Measurements from ENCODE around the gene INSC. TPM values are rescaled to one million over a fixed set of nuclear protein-coding genes. Genes with fewer than 3 reads are reported as not detected.

The INSC gene
- total RNA-seq, 6 experiments from 2014 or later, result 0.15 to 0.44 (median 0.43) TPM; not detected in 3

- DNase-seq (no peak), ATAC-seq (no peak)
- Histone ChIP-seq H3K27me3 (no peaks in the 10 kb centered on the region), H3K36me3 (no peaks in the 10 kb centered on the region), H3K4me3 (no peak overlapping the region), H3K4me1 (no peaks in the 10 kb centered on the region), H3K9me3 (no peaks in the 10 kb centered on the region), H3K27ac (no peak overlapping the region)
- TF ChIP-seq CTCF (IDR thresholded peaks at IDR 0.05) (no peak), POLR2A (IDR thresholded peaks at IDR 0.05) (no peak)
- intact Hi-C loops (cut with DNase I), result no loop called here
These were observed 165.7 kb downstream of the INSC start for GRCh38 chr11:15280393-15280792.

GRCh38 chr11:15282754-15283153 lies 168.0 kb downstream of the INSC start:
- no peak overlapping the region for H3K27ac ChIP-seq
- intact Hi-C loops (cut with DNase I), result no loop called here
- ATAC-seq, result no peak

GRCh38 chr11:15286465-15286864 lies 171.7 kb downstream of the INSC start:
- Histone ChIP-seq H3K4me1 (no peaks in the 10 kb centered on the region), H3K36me3 (no peaks in the 10 kb centered on the region), H3K27ac (no peak overlapping the region), H3K27me3 (no peaks in the 10 kb centered on the region), H3K9me3 (no peaks in the 10 kb centered on the region), H3K4me3 (no peak overlapping the region)
- DNase-seq (no peak), ATAC-seq (no peak)
- intact Hi-C loops (cut with DNase I), result no loop called here
- WGBS (ENCODE audit: insufficient coverage, low coverage, low lambda C conversion rate, missing lambda C conversion rate), result 60% methylated on average over 2 of the region's 2 CpGs
- TF ChIP-seq CTCF (IDR thresholded peaks at IDR 0.05) (no peak), POLR2A (IDR thresholded peaks at IDR 0.05) (no peak)

More at GRCh38 chr11:15282754-15283153, 168.0 kb downstream of the INSC start:
- no peaks in the 10 kb centered on the region for H3K36me3 ChIP-seq
- H3K27me3 ChIP-seq, result no peaks in the 10 kb centered on the region
- TF ChIP-seq CTCF (IDR thresholded peaks at IDR 0.05) (no peak), POLR2A (IDR thresholded peaks at IDR 0.05) (no peak)
- H3K4me1 ChIP-seq, result no peaks in the 10 kb centered on the region
- DNase-seq, result no peak
- H3K9me3 ChIP-seq, result no peaks in the 10 kb centered on the region
- no peak overlapping the region for H3K4me3 ChIP-seq
- 59% methylated on average over 2 of the region's 2 CpGs for WGBS (ENCODE audit: insufficient coverage, low coverage, low lambda C conversion rate, missing lambda C conversion rate)

GRCh38 chr11:15288863-15289262 lies 174.1 kb downstream of the INSC start:
- Histone ChIP-seq H3K27me3 (no peaks in the 10 kb centered on the region), H3K4me1 (no peaks in the 10 kb centered on the region), H3K27ac (no peak overlapping the region), H3K4me3 (no peak overlapping the region), H3K36me3 (no peaks in the 10 kb centered on the region), H3K9me3 (no peaks in the 10 kb centered on the region)
- intact Hi-C loops (cut with DNase I), result no loop called here
- no peak for TF ChIP-seq CTCF (IDR thresholded peaks at IDR 0.05)
- TF ChIP-seq POLR2A (IDR thresholded peaks at IDR 0.05), result no peak
- 76% methylated on average over 2 of the region's 2 CpGs for WGBS (ENCODE audit: insufficient coverage, low coverage, low lambda C conversion rate, missing lambda C conversion rate)
- ATAC-seq (no peak), DNase-seq (no peak)

- no peak for DNase-seq
- intact Hi-C loops (cut with DNase I), result no loop called here
- H3K36me3 ChIP-seq, result no peaks in the 10 kb centered on the region
These were observed 175.0 kb downstream of the INSC start for GRCh38 chr11:15289723-15290122.

More at GRCh38 chr11:15289723-15290122, 175.0 kb downstream of the INSC start:
- no peaks in the 10 kb centered on the region for H3K4me1 ChIP-seq
- H3K4me3 ChIP-seq, result no peak overlapping the region
- no peak for TF ChIP-seq POLR2A (IDR thresholded peaks at IDR 0.05)
- no peak for TF ChIP-seq CTCF (IDR thresholded peaks at IDR 0.05)
- H3K27ac ChIP-seq, result no peak overlapping the region
- WGBS (ENCODE audit: insufficient coverage, low coverage, low lambda C conversion rate, missing lambda C conversion rate), result 44% methylated on average over 5 of the region's 5 CpGs
- ATAC-seq, result no peak
- no peaks in the 10 kb centered on the region for H3K9me3 ChIP-seq
- no peaks in the 10 kb centered on the region for H3K27me3 ChIP-seq
